ES-I3 (cell line): ENCODE measurements around the gene ZFAND3.

Source experiments
- H3K36me3 ChIP-seq: 2 replicates; pipeline ENCODE4 v1.6.1; 2013; ENCODE audit warnings: mild to moderate bottlenecking, low read length, control low read depth, moderate library complexity; ENCODE audit not compliant: insufficient read depth
- H3K4me1 ChIP-seq: 2 replicates; pipeline ENCODE4 v1.6.1; 2013; ENCODE audit warnings: mild to moderate bottlenecking, control low read depth, low read length; ENCODE audit not compliant: insufficient read depth
- H3K9ac ChIP-seq: 2 replicates; pipeline ENCODE4 v1.6.1; 2013; ENCODE audit warnings: low read depth, mild to moderate bottlenecking, low read length, moderate library complexity
- H3K9me3 ChIP-seq: 2 replicates; pipeline ENCODE4 v1.6.1; 2013; ENCODE audit warnings: mild to moderate bottlenecking, low read length, moderate library complexity; ENCODE audit not compliant: control insufficient read depth, insufficient read depth

Gene ZFAND3

GRCh38 chr6:37923514-37923913, 104.0 kb downstream of the ZFAND3 start:
- H3K36me3 ChIP-seq, result no peaks in the 10 kb centered on the region
- H3K9me3 ChIP-seq, result no peaks in the 10 kb centered on the region
- H3K9ac ChIP-seq, result no peak overlapping the region
- peaks cover 40% of the 10 kb centered on the region for H3K4me1 ChIP-seq

- no peaks in the 10 kb centered on the region for H3K36me3 ChIP-seq
- peaks cover 42% of the 10 kb centered on the region for H3K4me1 ChIP-seq
- no peaks in the 10 kb centered on the region for H3K9me3 ChIP-seq
- H3K9ac ChIP-seq, result no peak overlapping the region
These were observed 107.1 kb downstream of the ZFAND3 start for GRCh38 chr6:37926661-37927060.

GRCh38 chr6:37928217-37928616, 108.7 kb downstream of the ZFAND3 start:
- peaks cover 43% of the 10 kb centered on the region for H3K4me1 ChIP-seq
- H3K36me3 ChIP-seq, result no peaks in the 10 kb centered on the region
- H3K9me3 ChIP-seq, result no peaks in the 10 kb centered on the region
- no peak overlapping the region for H3K9ac ChIP-seq

GRCh38 chr6:37930288-37930971, 110.9 kb downstream of the ZFAND3 start:
- Histone ChIP-seq H3K9ac (no peak overlapping the region), H3K36me3 (no peaks in the 10 kb centered on the region), H3K9me3 (no peaks in the 10 kb centered on the region), H3K4me1 (peaks cover 46% of the 10 kb centered on the region)

GRCh38 chr6:37931066-37931465, 111.5 kb downstream of the ZFAND3 start:
- Histone ChIP-seq H3K9me3 (no peaks in the 10 kb centered on the region), H3K36me3 (no peaks in the 10 kb centered on the region), H3K9ac (no peak overlapping the region), H3K4me1 (peaks cover 45% of the 10 kb centered on the region)

- H3K9ac ChIP-seq, result no peak overlapping the region
- peaks cover 14% of the 10 kb centered on the region for H3K4me1 ChIP-seq
- no peaks in the 10 kb centered on the region for H3K36me3 ChIP-seq
- no peaks in the 10 kb centered on the region for H3K9me3 ChIP-seq
These were observed 114.7 kb downstream of the ZFAND3 start for GRCh38 chr6:37934276-37934675.

GRCh38 chr6:37936150-37936549, 116.6 kb downstream of the ZFAND3 start:
- Histone ChIP-seq H3K9ac (no peak overlapping the region), H3K4me1 (peaks cover 4% of the 10 kb centered on the region; the same call in 1 of the 2 replicates), H3K36me3 (no peaks in the 10 kb centered on the region), H3K9me3 (no peaks in the 10 kb centered on the region)

GRCh38 chr6:37936906-37937305, 117.4 kb downstream of the ZFAND3 start:
- Histone ChIP-seq H3K36me3 (no peaks in the 10 kb centered on the region), H3K4me1 (peaks cover 4% of the 10 kb centered on the region; the same call in 1 of the 2 replicates), H3K9me3 (no peaks in the 10 kb centered on the region), H3K9ac (no peak overlapping the region)

GRCh38 chr6:37938909-37939308, 119.4 kb downstream of the ZFAND3 start:
- no peaks in the 10 kb centered on the region for H3K4me1 ChIP-seq
- H3K36me3 ChIP-seq, result no peaks in the 10 kb centered on the region
- no peak overlapping the region for H3K9ac ChIP-seq
- no peaks in the 10 kb centered on the region for H3K9me3 ChIP-seq

- Histone ChIP-seq H3K36me3 (no peaks in the 10 kb centered on the region), H3K9ac (no peak overlapping the region), H3K9me3 (no peaks in the 10 kb centered on the region), H3K4me1 (no peaks in the 10 kb centered on the region)
These were observed 120.7 kb downstream of the ZFAND3 start for GRCh38 chr6:37940074-37940847.

- Histone ChIP-seq H3K9ac (no peak overlapping the region), H3K9me3 (no peaks in the 10 kb centered on the region), H3K4me1 (peaks cover 4% of the 10 kb centered on the region; the same call in 1 of the 2 replicates), H3K36me3 (no peaks in the 10 kb centered on the region)
These were observed 122.3 kb downstream of the ZFAND3 start for GRCh38 chr6:37941871-37942270.

- H3K9ac ChIP-seq, result no peak overlapping the region
- H3K36me3 ChIP-seq, result no peaks in the 10 kb centered on the region
- H3K9me3 ChIP-seq, result no peaks in the 10 kb centered on the region
- H3K4me1 ChIP-seq, result peaks cover 4% of the 10 kb centered on the region; the same call in 1 of the 2 replicates
These were observed 123.3 kb downstream of the ZFAND3 start for GRCh38 chr6:37942606-37943376.

- Histone ChIP-seq H3K9ac (no peak overlapping the region), H3K9me3 (no peaks in the 10 kb centered on the region), H3K4me1 (peaks cover 4% of the 10 kb centered on the region; the same call in 1 of the 2 replicates), H3K36me3 (no peaks in the 10 kb centered on the region)
These were observed 124.0 kb downstream of the ZFAND3 start for GRCh38 chr6:37943436-37944058.

- Histone ChIP-seq H3K9ac (no peak overlapping the region), H3K9me3 (no peaks in the 10 kb centered on the region), H3K4me1 (peaks cover 4% of the 10 kb centered on the region; the same call in 1 of the 2 replicates), H3K36me3 (no peaks in the 10 kb centered on the region)
These were observed 126.5 kb downstream of the ZFAND3 start for GRCh38 chr6:37946057-37946456.
